Fibroblast of pulmonary artery (primary cell): Measurements from ENCODE around the gene CNTNAP5.
A peak's percentile ranks its signal among the peaks of the same experiment; 100 is the strongest.

Experiments used
- DNase-seq: peaks from one replicate; pipeline ENCODE4 v3.0.0-alpha.2; 2010; ENCODE audit warnings: low read depth
- H3K4me3 ChIP-seq: replicated peaks from 2 replicates; pipeline ENCODE4 v1.5.1; 2011; ENCODE audit warnings: low read depth, mild to moderate bottlenecking, control low read depth, low read length, moderate library complexity
- CTCF ChIP-seq: IDR thresholded peaks from 2 replicates; pipeline ENCODE4 v1.5.1; 2011; ENCODE audit warnings: mild to moderate bottlenecking, control low read depth, low read length, inconsistent platforms; ENCODE audit errors: missing control alignments

CNTNAP5 gene

GRCh38 chr2:124953921-124954320 is 928.8 kb downstream of the CNTNAP5 start:
- DNase-seq, result no peak
- TF ChIP-seq CTCF, result no peak
- no peak overlapping the region for H3K4me3 ChIP-seq

- peak; percentile 36 for DNase-seq
- H3K4me3 ChIP-seq, result no peak overlapping the region
- no peak for TF ChIP-seq CTCF
These were observed 934.5 kb downstream of the CNTNAP5 start for GRCh38 chr2:124959581-124959980.

GRCh38 chr2:124961132-124961531 is 936.0 kb downstream of the CNTNAP5 start:
- no peak for DNase-seq
- no peak for TF ChIP-seq CTCF
- H3K4me3 ChIP-seq, result no peak overlapping the region
